Ishikawa (cell line): ENCODE measurements around the gene MEOX2.

Experiments used
- TAF1 ChIP-seq: IDR thresholded peaks from 2 replicates; pipeline ENCODE4 v1.6.1; 2012; ENCODE audit warnings: low read depth, mild to moderate bottlenecking
- ZBTB7A ChIP-seq: IDR thresholded peaks from 2 replicates; pipeline ENCODE4 v1.6.1; 2012; ENCODE audit warnings: low read depth

DNA sequence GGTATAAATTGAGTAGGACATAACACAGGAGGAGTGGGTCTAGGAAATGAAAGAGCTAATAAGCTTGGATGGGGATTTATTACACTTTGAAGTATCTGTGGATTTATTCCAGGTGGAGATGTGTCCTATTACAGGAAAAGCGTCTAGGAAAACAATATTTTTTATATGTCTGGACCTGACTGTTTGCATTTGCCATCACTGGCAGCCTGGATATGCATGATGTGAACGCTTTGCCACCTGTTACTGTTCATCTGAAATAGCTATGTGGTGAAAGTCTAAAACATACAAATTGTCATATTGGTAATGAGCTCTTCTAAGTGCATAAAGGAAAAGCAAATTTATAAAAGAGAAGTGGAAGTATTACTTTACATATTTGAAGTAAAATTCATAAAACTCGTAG is 93.1 kb downstream of the MEOX2 start:
- no peak for TF ChIP-seq TAF1
- no peak for TF ChIP-seq ZBTB7A
